Trophoblast cell (in vitro differentiated cells and primary cell): ENCODE data around the gene NUCB2.

Experiments
- DNase-seq, 2 donors: peaks; one replicate each; pipeline ENCODE4 v3.0.0-alpha.2; 2016
- H2AFZ ChIP-seq: 2 replicates; pipeline ENCODE4 v1.6.1; 2013; ENCODE audit warnings: low read length, moderate library complexity, mild to moderate bottlenecking; ENCODE audit not compliant: insufficient read depth, poor library complexity
- H2AK5ac ChIP-seq: 2 replicates; pipeline ENCODE4 v1.6.1; 2013; ENCODE audit warnings: mild to moderate bottlenecking, low read length
- H2BK120ac ChIP-seq: 2 replicates; pipeline ENCODE4 v1.6.1; 2013; ENCODE audit warnings: low read length, mild to moderate bottlenecking, moderate library complexity; ENCODE audit not compliant: insufficient read depth, poor library complexity
- H2BK12ac ChIP-seq: 2 replicates; pipeline ENCODE4 v1.6.1; 2013; ENCODE audit warnings: mild to moderate bottlenecking, low read length, moderate library complexity
- H2BK5ac ChIP-seq: 2 replicates; pipeline ENCODE4 v1.6.1; 2013; ENCODE audit warnings: low read length, low read depth, moderate library complexity, mild to moderate bottlenecking; ENCODE audit not compliant: poor library complexity
- H3K14ac ChIP-seq: 2 replicates; pipeline ENCODE4 v1.6.1; 2013; ENCODE audit warnings: mild to moderate bottlenecking, low read length
- H3K18ac ChIP-seq: 2 replicates; pipeline ENCODE4 v1.6.1; 2013; ENCODE audit warnings: mild to moderate bottlenecking, low read length
- H3K23ac ChIP-seq: 2 replicates; pipeline ENCODE4 v1.6.1; 2013; ENCODE audit warnings: low read length
- H3K27ac ChIP-seq: 2 replicates; pipeline ENCODE4 v1.5.1; 2013; ENCODE audit warnings: low read depth, mild to moderate bottlenecking, inconsistent platforms, low read length, moderate library complexity
- H3K27me3 ChIP-seq: 2 replicates; pipeline ENCODE4 v1.6.1; 2013; ENCODE audit warnings: inconsistent platforms, mild to moderate bottlenecking, low read length, moderate library complexity; ENCODE audit not compliant: insufficient read depth
- H3K36me3 ChIP-seq, 2 experiments: 1 replicate in 1 of 2; 2 replicates in 1 of 2; pipeline ENCODE4 v1.6.1; 2013; ENCODE audit warnings: low read length in 2 of 2, mild to moderate bottlenecking in 2 of 2, moderate library complexity in 1 of 2; ENCODE audit not compliant: insufficient read depth in 2 of 2, control insufficient read depth in 1 of 2
- H3K4ac ChIP-seq: 2 replicates; pipeline ENCODE4 v1.6.1; 2013; ENCODE audit warnings: low read depth, mild to moderate bottlenecking, low read length, moderate library complexity
- H3K4me1 ChIP-seq, 2 experiments: 1 replicate in 1 of 2; 2 replicates in 1 of 2; pipeline ENCODE4 v1.6.1; 2013; ENCODE audit warnings: low read length in 2 of 2, mild to moderate bottlenecking in 2 of 2, moderate library complexity in 1 of 2; ENCODE audit not compliant: insufficient read depth in 2 of 2, control insufficient read depth in 1 of 2
- H3K4me2 ChIP-seq: 2 replicates; pipeline ENCODE4 v1.6.1; 2013; ENCODE audit warnings: inconsistent platforms, mild to moderate bottlenecking, low read length, moderate library complexity
- H3K4me3 ChIP-seq: 2 replicates; pipeline ENCODE4 v1.5.1; 2013; ENCODE audit warnings: mild to moderate bottlenecking, low read depth, low read length, inconsistent platforms
- H3K79me1 ChIP-seq: one replicate; pipeline ENCODE4 v1.6.1; 2013; ENCODE audit warnings: low read length
- H3K79me2 ChIP-seq: 2 replicates; pipeline ENCODE4 v1.6.1; 2013; ENCODE audit warnings: low read length, mild to moderate bottlenecking; ENCODE audit not compliant: control insufficient read depth, insufficient read depth, poor library complexity
- H3K9ac ChIP-seq: 2 replicates; pipeline ENCODE4 v1.6.1; 2013; ENCODE audit warnings: mild to moderate bottlenecking, low read length
- H3K9me3 ChIP-seq: 2 replicates; pipeline ENCODE4 v1.6.1; 2013; ENCODE audit warnings: low read depth, mild to moderate bottlenecking, control low read depth, inconsistent platforms, low read length; ENCODE audit not compliant: insufficient read depth
- H4K12ac ChIP-seq: 2 replicates; pipeline ENCODE4 v1.6.1; 2013; ENCODE audit warnings: low read depth, mild to moderate bottlenecking, low read length, moderate library complexity
- H4K8ac ChIP-seq: 2 replicates; pipeline ENCODE4 v1.6.1; 2013; ENCODE audit warnings: low read depth, mild to moderate bottlenecking, low read length, moderate library complexity
- H4K91ac ChIP-seq: one replicate; pipeline ENCODE4 v1.6.1; 2013; ENCODE audit warnings: low read depth, mild to moderate bottlenecking, low read length, moderate library complexity
- WGBS: extraction: QIAGEN DNeasy Blood & Tissue Kit; methylation state at CpG from one replicate; pipeline ENCODE4 v1.1.7; 2013; ENCODE audit warnings: missing lambda C conversion rate; ENCODE audit not compliant: insufficient read length, insufficient coverage; ENCODE audit errors: extremely low coverage; 5-methylcytosine and 5-hydroxymethylcytosine counted together

Gene NUCB2

DNA sequence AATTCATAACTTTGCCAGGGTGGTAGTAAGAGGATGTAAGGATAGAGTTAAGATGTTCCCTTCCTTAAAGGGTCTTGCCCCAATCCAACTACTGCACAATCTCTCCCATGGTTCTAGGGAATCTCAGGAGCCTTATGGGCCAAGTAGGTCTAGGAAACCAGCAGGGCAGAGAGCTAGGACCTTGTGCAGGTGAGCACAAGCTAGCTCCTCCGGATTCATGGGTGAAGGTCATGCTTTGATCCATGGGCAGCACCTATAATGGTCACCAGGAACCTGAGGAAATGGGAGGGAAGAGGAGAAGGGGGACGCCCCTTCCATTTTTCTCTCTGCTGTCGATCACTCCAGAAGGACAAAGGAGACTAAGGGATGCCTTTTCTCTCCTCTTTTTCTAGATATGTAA, 95.1 kb downstream of the NUCB2 start:
- H2BK120ac ChIP-seq = no peak overlapping the region
- H3K9me3 ChIP-seq = peaks cover 31% of the 10 kb centered on the region
- H3K4ac ChIP-seq = no peak overlapping the region
- no peaks in the 10 kb centered on the region for H3K79me2 ChIP-seq
- no peak overlapping the region for H3K18ac ChIP-seq
- H2AFZ ChIP-seq = no peak overlapping the region
- no CpG with 5 or more reads among the region's 3 CpGs for WGBS
- no peak overlapping the region for H4K12ac ChIP-seq
- H3K23ac ChIP-seq = no peak overlapping the region
- no peaks in the 10 kb centered on the region for H3K27me3 ChIP-seq
- H2BK12ac ChIP-seq = no peak overlapping the region
- no peak overlapping the region for H3K9ac ChIP-seq
- no peak overlapping the region for H2AK5ac ChIP-seq
- no peak overlapping the region for H3K14ac ChIP-seq
- no peak overlapping the region for H4K8ac ChIP-seq
- no peaks in the 10 kb centered on the region for H3K36me3 ChIP-seq
- H3K4me3 ChIP-seq = no peak overlapping the region
- no peaks in the 10 kb centered on the region for H3K79me1 ChIP-seq
- no peak for DNase-seq
- no peaks in the 10 kb centered on the region for H3K4me1 ChIP-seq
- no peak overlapping the region for H3K27ac ChIP-seq
- no peak overlapping the region for H3K4me2 ChIP-seq
- no peak overlapping the region for H4K91ac ChIP-seq
- no peak overlapping the region for H2BK5ac ChIP-seq

- Histone ChIP-seq H4K91ac (no peak overlapping the region), H3K4me3 (no peak overlapping the region), H3K4ac (no peak overlapping the region), H4K12ac (no peak overlapping the region), H3K14ac (no peak overlapping the region), H3K27me3 (no peaks in the 10 kb centered on the region), H3K27ac (no peak overlapping the region), H2BK120ac (no peak overlapping the region), H2BK12ac (no peak overlapping the region), H3K79me1 (no peaks in the 10 kb centered on the region), H3K4me2 (no peak overlapping the region), H3K18ac (no peak overlapping the region), H3K79me2 (no peaks in the 10 kb centered on the region), H2BK5ac (no peak overlapping the region), H3K23ac (no peak overlapping the region), H3K9ac (no peak overlapping the region), H3K36me3 (no peaks in the 10 kb centered on the region), H3K9me3 (peaks cover 18% of the 10 kb centered on the region), H4K8ac (no peak overlapping the region), H3K4me1 (no peaks in the 10 kb centered on the region), H2AK5ac (no peak overlapping the region), H2AFZ (no peak overlapping the region)
- no CpG with 5 or more reads among the region's 5 CpGs for WGBS
- DNase-seq = no peak
Measured at GRCh38 chr11:17375547-17375946, 99.0 kb downstream of the NUCB2 start.

GRCh38 chr11:17376493-17376892, 100.0 kb downstream of the NUCB2 start:
- Histone ChIP-seq H2BK120ac (no peak overlapping the region), H3K23ac (no peak overlapping the region), H3K4me2 (no peak overlapping the region), H2BK12ac (no peak overlapping the region), H3K4ac (no peak overlapping the region), H3K79me2 (no peaks in the 10 kb centered on the region), H2AK5ac (no peak overlapping the region), H3K4me1 (no peaks in the 10 kb centered on the region), H4K12ac (no peak overlapping the region), H3K18ac (no peak overlapping the region), H2BK5ac (no peak overlapping the region), H3K9me3 (peaks cover 17% of the 10 kb centered on the region), H3K36me3 (no peaks in the 10 kb centered on the region), H3K9ac (no peak overlapping the region), H4K91ac (no peak overlapping the region), H2AFZ (no peak overlapping the region), H3K27me3 (no peaks in the 10 kb centered on the region), H4K8ac (no peak overlapping the region), H3K14ac (no peak overlapping the region), H3K79me1 (no peaks in the 10 kb centered on the region), H3K4me3 (no peak overlapping the region), H3K27ac (no peak overlapping the region)
- DNase-seq = peak in 1 of 2 donors; percentile 51
- no CpG with 5 or more reads among the region's 3 CpGs for WGBS

- no peak overlapping the region for H3K9ac ChIP-seq
- H3K9me3 ChIP-seq = peaks cover 3% of the 10 kb centered on the region
- no peak overlapping the region for H2BK120ac ChIP-seq
- H3K4ac ChIP-seq = no peak overlapping the region
- no peak overlapping the region for H2AFZ ChIP-seq
- no peak overlapping the region for H4K8ac ChIP-seq
- H3K27me3 ChIP-seq = no peaks in the 10 kb centered on the region
- H3K23ac ChIP-seq = no peak overlapping the region
- H3K79me2 ChIP-seq = no peaks in the 10 kb centered on the region
- no CpG with 5 or more reads among the region's 2 CpGs for WGBS
- no peak overlapping the region for H2BK12ac ChIP-seq
- no peaks in the 10 kb centered on the region for H3K4me1 ChIP-seq
- H4K12ac ChIP-seq = no peak overlapping the region
- H3K18ac ChIP-seq = no peak overlapping the region
- DNase-seq = no peak
- H3K27ac ChIP-seq = no peak overlapping the region
- H3K4me2 ChIP-seq = no peak overlapping the region
- H2AK5ac ChIP-seq = no peak overlapping the region
- no peak overlapping the region for H4K91ac ChIP-seq
- no peaks in the 10 kb centered on the region for H3K79me1 ChIP-seq
- H3K14ac ChIP-seq = no peak overlapping the region
- H3K4me3 ChIP-seq = no peak overlapping the region
- H3K36me3 ChIP-seq = no peaks in the 10 kb centered on the region
- H2BK5ac ChIP-seq = no peak overlapping the region
Measured at GRCh38 chr11:17378655-17379054, 102.1 kb downstream of the NUCB2 start.
